ENCODE measurements around the gene KRT3. TPM values are rescaled to one million over a fixed set of nuclear protein-coding genes. Genes with fewer than 3 reads are reported as not detected.
"Not testable (repeated sequence)": the region's sequence is repeated elsewhere in the genome, so short reads cannot be mapped to it uniquely, and the experiment has no call there.

KRT3 gene
- total RNA-seq, 2 experiments from 2014 or later: not detected

DNA sequence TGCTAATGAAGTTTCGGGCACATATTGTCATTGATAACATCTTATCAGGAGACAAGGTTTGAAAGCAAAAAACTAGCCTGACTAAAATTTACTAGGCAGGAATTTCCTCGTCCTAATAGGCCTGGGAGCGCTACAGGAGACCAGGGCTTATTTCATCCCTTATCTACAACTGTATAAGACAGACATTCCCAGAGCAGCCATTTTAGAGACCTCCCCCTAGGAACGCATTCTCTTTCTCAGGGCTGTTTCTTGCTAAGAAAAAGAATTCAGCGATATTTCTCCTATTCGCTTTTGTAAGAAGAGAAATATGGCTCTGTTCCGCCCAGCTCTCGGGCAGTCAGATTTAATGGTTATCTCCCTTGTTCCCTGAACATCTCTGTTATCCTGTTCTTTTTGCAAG is 34.7 kb downstream of the KRT3 start:
- peaks cover 13% of the 10 kb centered on the region for H3K9me3 Mint-ChIP-seq (ENCODE audit: low read depth)
- DNase-seq; H3K27ac Mint-ChIP-seq; H3K4me3 Mint-ChIP-seq; H3K36me3 Mint-ChIP-seq (ENCODE audit: low read depth); CTCF ChIA-PET; intact Hi-C loops (cut with DNase I, micrococcal nuclease); POLR2A ChIA-PET; H3K27me3 Mint-ChIP-seq; H3K4me1 Mint-ChIP-seq; ATAC-seq: not testable (repeated sequence)

DNA sequence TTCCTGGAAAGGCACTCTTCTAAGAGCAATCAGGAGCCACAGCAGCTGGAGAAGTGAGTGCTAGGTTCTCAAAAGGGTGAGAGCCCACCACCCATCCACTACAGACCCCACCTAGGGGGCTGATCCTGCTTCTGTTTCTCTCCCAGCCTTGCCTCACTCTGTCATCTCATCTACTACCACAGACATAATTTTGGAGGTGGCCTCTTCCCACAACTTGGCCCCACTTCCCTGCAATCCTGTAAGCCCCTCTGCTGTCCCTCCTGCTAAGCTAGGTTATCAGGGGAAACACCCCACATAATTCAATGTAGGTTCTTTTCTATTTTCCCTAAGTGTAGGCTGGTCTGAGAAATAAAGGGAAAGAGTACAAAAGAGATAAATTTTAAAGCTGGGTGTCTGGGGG is 35.3 kb downstream of the KRT3 start:
- no peak for ATAC-seq
- Mint-ChIP-seq H3K27me3 (no peaks in the 10 kb centered on the region), H3K27ac (no peak overlapping the region), H3K36me3 (ENCODE audit: low read depth) (no peaks in the 10 kb centered on the region), H3K4me3 (no peak overlapping the region), H3K4me1 (no peaks in the 10 kb centered on the region), H3K9me3 (ENCODE audit: low read depth) (peaks cover 13% of the 10 kb centered on the region)
- intact Hi-C loops (cut with DNase I, micrococcal nuclease): no loop called here
- DNase-seq: no peak
- ChIA-PET POLR2A (no interaction called here), CTCF (interaction anchor here (1.4 kb wide), 1 partner anchor 119 kb away, joined by 4 read pairs; no protein-coding TSS in a partner anchor)

GRCh38 chr12:52759695-52760094 is 36.2 kb downstream of the KRT3 start:
- no peak for ATAC-seq

DNA sequence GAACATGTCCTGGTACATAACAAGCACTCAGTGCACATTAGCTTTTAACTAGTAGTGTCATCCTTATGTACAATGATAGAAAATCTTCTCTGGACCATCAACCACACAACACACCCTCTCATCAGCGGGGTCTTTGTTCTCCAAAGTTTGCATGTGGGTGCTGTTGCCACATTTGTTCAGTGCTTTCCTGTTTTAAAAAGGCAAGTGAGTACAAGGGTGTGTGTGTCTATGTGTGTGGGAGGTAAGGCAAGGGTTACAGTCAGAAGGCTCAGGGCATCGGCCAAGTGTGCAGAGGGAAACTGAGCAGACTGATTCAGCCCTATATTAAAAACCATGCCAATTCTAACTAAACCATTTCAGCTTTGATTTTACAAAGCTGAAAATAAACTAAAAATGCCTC is 36.7 kb downstream of the KRT3 start:
- CTCF ChIA-PET: interaction anchor here (1.4 kb wide), 1 partner anchor 120 kb away, joined by 4 read pairs; no protein-coding TSS in a partner anchor
- H3K9me3 Mint-ChIP-seq (ENCODE audit: low read depth): peaks cover 13% of the 10 kb centered on the region
- no peaks in the 10 kb centered on the region for H3K36me3 Mint-ChIP-seq (ENCODE audit: low read depth)
- POLR2A ChIA-PET: no interaction called here
- intact Hi-C loops (cut with DNase I, micrococcal nuclease): no loop called here
- H3K4me3 Mint-ChIP-seq: no peak overlapping the region
- no peak for DNase-seq
- ATAC-seq: no peak
- H3K27ac Mint-ChIP-seq: no peak overlapping the region
- H3K4me1 Mint-ChIP-seq: no peaks in the 10 kb centered on the region
- no peaks in the 10 kb centered on the region for H3K27me3 Mint-ChIP-seq

More at GRCh38 chr12:52759695-52760094, 36.2 kb downstream of the KRT3 start:
- H3K36me3 Mint-ChIP-seq (ENCODE audit: low read depth): no peaks in the 10 kb centered on the region
- H3K9me3 Mint-ChIP-seq (ENCODE audit: low read depth): peaks cover 13% of the 10 kb centered on the region
- no peaks in the 10 kb centered on the region for H3K4me1 Mint-ChIP-seq
- H3K27me3 Mint-ChIP-seq: no peaks in the 10 kb centered on the region
- no peak for DNase-seq
- CTCF ChIA-PET: interaction anchor here (1.4 kb wide), 1 partner anchor 120 kb away, joined by 4 read pairs; no protein-coding TSS in a partner anchor
- POLR2A ChIA-PET: no interaction called here
- intact Hi-C loops (cut with DNase I, micrococcal nuclease): no loop called here
- no peak overlapping the region for H3K27ac Mint-ChIP-seq
- H3K4me3 Mint-ChIP-seq: no peak overlapping the region

DNA sequence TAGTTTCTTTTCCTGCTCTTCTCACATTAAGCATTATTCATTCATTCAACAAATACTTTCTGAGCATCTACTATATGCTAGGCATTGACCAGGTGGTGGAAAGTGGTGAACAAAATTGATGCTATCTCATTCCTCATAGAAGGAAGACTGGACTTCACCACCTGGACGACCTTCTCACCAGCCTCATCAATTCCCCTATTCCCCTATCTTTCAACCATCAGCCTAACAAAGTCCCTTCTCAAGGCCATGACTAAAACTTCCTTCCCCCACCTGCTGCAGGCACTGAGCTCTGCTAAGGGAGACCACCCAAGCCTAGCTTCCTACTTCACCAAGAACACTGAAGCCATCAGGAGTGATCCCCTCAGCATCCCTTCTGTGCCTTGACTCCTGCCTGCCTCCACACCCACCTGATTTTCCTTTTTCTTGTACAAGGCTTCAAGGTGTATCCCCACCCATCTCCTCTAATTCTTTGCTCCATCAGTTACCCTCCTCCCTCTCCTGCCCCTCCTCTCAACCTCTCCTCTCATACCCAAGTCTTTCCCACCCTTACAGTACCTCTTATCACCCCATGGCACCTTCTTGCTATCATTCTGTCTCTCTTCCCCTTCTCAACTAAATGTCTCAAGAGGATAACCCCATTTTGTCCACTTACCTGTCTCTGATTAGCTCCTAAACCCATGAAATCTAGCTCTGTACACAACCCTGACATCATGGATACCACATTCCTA is 38.3 kb downstream of the KRT3 start:
- POLR2A ChIA-PET: no interaction called here
- DNase-seq (no peak), ATAC-seq (no peak)
- H3K36me3 Mint-ChIP-seq (ENCODE audit: low read depth): no peaks in the 10 kb centered on the region
- H3K27me3 Mint-ChIP-seq: no peaks in the 10 kb centered on the region
- H3K4me1 Mint-ChIP-seq: no peaks in the 10 kb centered on the region
- no peak overlapping the region for H3K27ac Mint-ChIP-seq
- CTCF ChIA-PET: interaction anchor here (0.6 kb wide), 1 partner anchor 837 kb away, joined by 3 read pairs; no protein-coding TSS in a partner anchor
- H3K9me3 Mint-ChIP-seq (ENCODE audit: low read depth): peaks cover 13% of the 10 kb centered on the region
- H3K4me3 Mint-ChIP-seq: no peak overlapping the region
- intact Hi-C loops (cut with DNase I, micrococcal nuclease): no loop called here

- Mint-ChIP-seq H3K36me3 (ENCODE audit: low read depth) (no peaks in the 10 kb centered on the region), H3K27ac (no peak overlapping the region), H3K27me3 (no peaks in the 10 kb centered on the region), H3K4me1 (no peaks in the 10 kb centered on the region), H3K4me3 (no peak overlapping the region), H3K9me3 (ENCODE audit: low read depth) (peaks cover 7% of the 10 kb centered on the region)
- ATAC-seq (no peak), DNase-seq (no peak)
- intact Hi-C loops (cut with DNase I, micrococcal nuclease): no loop called here
- ChIA-PET CTCF (interaction anchor here (1.3 kb wide), 1 partner anchor 22 kb away, joined by 3 read pairs; no protein-coding TSS in a partner anchor), POLR2A (no interaction called here)
Observed at GRCh38 chr12:52756281-52756960, 39.5 kb downstream of the KRT3 start.

GRCh38 chr12:52755533-52755932 is 40.4 kb downstream of the KRT3 start:
- ChIA-PET POLR2A (no interaction called here), CTCF (interaction anchor here (0.6 to 1.3 kb wide), 2 partner anchors 22 to 31 kb away, joined by 3 read pairs; no protein-coding TSS in a partner anchor)
- Mint-ChIP-seq H3K27ac (no peak overlapping the region), H3K36me3 (ENCODE audit: low read depth) (no peaks in the 10 kb centered on the region), H3K27me3 (no peaks in the 10 kb centered on the region), H3K9me3 (ENCODE audit: low read depth) (no peaks in the 10 kb centered on the region), H3K4me1 (no peaks in the 10 kb centered on the region), H3K4me3 (no peak overlapping the region)
- DNase-seq (no peak), ATAC-seq (no peak)
- intact Hi-C loops (cut with DNase I, micrococcal nuclease): no loop called here

GRCh38 chr12:52754135-52754534 is 41.8 kb downstream of the KRT3 start:
- CTCF ChIA-PET: no interaction called here
- Mint-ChIP-seq H3K27ac (no peak overlapping the region), H3K4me3 (no peak overlapping the region), H3K9me3 (ENCODE audit: low read depth) (no peaks in the 10 kb centered on the region), H3K27me3 (no peaks in the 10 kb centered on the region), H3K4me1 (peaks cover under 1% of the 10 kb centered on the region), H3K36me3 (ENCODE audit: low read depth) (no peaks in the 10 kb centered on the region)
- ATAC-seq (no peak), DNase-seq (no peak)
- POLR2A ChIA-PET: no interaction called here
- intact Hi-C loops (cut with DNase I, micrococcal nuclease): no loop called here

DNA sequence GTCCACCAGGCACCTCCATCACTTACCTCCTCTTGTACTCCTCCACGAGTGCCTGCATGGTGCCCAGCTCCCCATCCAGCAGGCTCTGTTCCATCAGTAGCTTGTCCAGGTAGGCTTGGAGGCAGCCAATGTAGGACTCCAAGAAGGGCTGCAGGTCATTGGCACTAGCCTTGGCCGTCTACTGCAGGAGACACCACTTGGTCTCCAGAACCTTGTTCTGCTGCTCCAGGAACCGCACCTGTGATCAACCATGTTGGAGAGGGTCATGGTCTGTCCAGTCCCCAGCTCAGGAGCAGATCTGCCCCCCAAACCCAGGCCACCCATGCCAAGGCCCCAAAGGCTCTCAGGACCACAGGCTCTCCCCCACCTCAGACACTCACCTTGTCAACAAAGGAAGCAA is 42.6 kb downstream of the KRT3 start:
- DNase-seq: no peak
- H3K9me3 Mint-ChIP-seq (ENCODE audit: low read depth): no peaks in the 10 kb centered on the region
- no peak for ATAC-seq
- POLR2A ChIA-PET: no interaction called here
- no peak overlapping the region for H3K4me3 Mint-ChIP-seq
- intact Hi-C loops (cut with DNase I, micrococcal nuclease): no loop called here
- H3K4me1 Mint-ChIP-seq: peaks cover 9% of the 10 kb centered on the region
- H3K27ac Mint-ChIP-seq: no peak overlapping the region
- no peaks in the 10 kb centered on the region for H3K36me3 Mint-ChIP-seq (ENCODE audit: low read depth)
- no peaks in the 10 kb centered on the region for H3K27me3 Mint-ChIP-seq
- CTCF ChIA-PET: no interaction called here

DNA sequence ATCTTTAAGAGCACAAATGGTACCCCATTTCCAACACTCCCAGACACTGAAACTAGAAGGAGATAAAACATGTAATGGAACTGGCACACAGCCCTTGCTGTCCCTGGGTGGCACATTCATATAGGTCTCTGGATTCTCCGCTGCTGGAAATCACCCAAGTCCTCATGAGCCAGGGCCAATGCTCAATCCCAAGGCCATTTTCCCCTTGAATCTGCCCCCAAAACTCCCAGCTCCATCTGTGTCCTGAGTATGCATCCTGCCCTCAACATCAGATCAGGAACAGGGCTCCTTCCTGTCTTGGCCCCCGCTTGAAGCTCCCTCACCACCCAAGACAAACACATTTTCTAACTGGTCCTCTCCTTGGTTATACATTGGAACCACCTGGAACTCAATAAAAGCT is 43.4 kb downstream of the KRT3 start:
- intact Hi-C loops (cut with DNase I, micrococcal nuclease): no loop called here
- Mint-ChIP-seq H3K4me1 (peaks cover 10% of the 10 kb centered on the region), H3K4me3 (no peak overlapping the region), H3K9me3 (ENCODE audit: low read depth) (no peaks in the 10 kb centered on the region), H3K36me3 (ENCODE audit: low read depth) (no peaks in the 10 kb centered on the region), H3K27me3 (no peaks in the 10 kb centered on the region), H3K27ac (no peak overlapping the region)
- ChIA-PET CTCF (no interaction called here), POLR2A (no interaction called here)
- DNase-seq (no peak), ATAC-seq (no peak)

DNA sequence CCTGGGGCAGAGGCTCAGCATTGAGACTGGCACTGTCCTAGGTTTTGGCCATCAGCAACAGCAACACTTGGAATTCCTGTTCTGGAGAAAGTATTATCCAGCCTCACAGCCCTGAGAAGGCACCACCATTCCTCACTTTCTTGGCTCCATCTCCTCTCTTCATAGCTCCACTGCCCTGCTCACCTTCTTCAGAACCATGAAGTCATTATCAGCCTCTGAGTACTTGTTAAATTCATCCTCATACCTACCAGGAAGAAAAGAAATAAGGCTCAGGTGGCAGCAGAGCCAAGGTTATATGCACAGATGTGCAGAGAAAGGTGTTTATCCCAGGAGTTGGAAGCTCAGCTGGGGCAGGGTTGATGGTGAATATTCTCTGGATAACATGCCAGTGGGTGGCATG is 44.1 kb downstream of the KRT3 start:
- Mint-ChIP-seq H3K9me3 (ENCODE audit: low read depth) (no peaks in the 10 kb centered on the region), H3K27ac (no peak overlapping the region), H3K27me3 (no peaks in the 10 kb centered on the region), H3K4me3 (no peak overlapping the region), H3K36me3 (ENCODE audit: low read depth) (no peaks in the 10 kb centered on the region), H3K4me1 (peaks cover 10% of the 10 kb centered on the region)
- ChIA-PET POLR2A (no interaction called here), CTCF (no interaction called here)
- intact Hi-C loops (cut with DNase I, micrococcal nuclease): no loop called here
- DNase-seq (no peak), ATAC-seq (no peak)

GRCh38 chr12:52750532-52750931 is 45.4 kb downstream of the KRT3 start:
- not testable (repeated sequence) for ATAC-seq

More at GRCh38 chr12:52750532-52750931, 45.4 kb downstream of the KRT3 start:
- H3K9me3 Mint-ChIP-seq (ENCODE audit: low read depth); H3K4me3 Mint-ChIP-seq; H3K27ac Mint-ChIP-seq; intact Hi-C loops (cut with DNase I, micrococcal nuclease); H3K36me3 Mint-ChIP-seq (ENCODE audit: low read depth); H3K27me3 Mint-ChIP-seq; POLR2A ChIA-PET; CTCF ChIA-PET; DNase-seq: not testable (repeated sequence)
- H3K4me1 Mint-ChIP-seq: peaks cover 10% of the 10 kb centered on the region
